HG03378 (cell line): ENCODE results near the gene GPR68.

Experiments used
- ATAC-seq: cut with Tn5 transposase; IDR thresholded peaks from one replicate; pipeline ENCODE4 v1.9.1; 2021; ENCODE audit warnings: mild to moderate bottlenecking, moderate library complexity; ENCODE audit not compliant: unreplicated experiment

GPR68 gene

GRCh38 chr14:91244501-91244901, at the start of gene GPR68:
TSS of gene GPR68 (minus strand) at chr14:91244704. CDS start at chr14:91235050, 9,654 bp downstream.
- no peak for ATAC-seq

GRCh38 chr14:91294153-91294552, 49.6 kb upstream of the GPR68 start:
- no peak for ATAC-seq

- ATAC-seq = no peak
Observed at GRCh38 chr14:91293281-91293680, 48.8 kb upstream of the GPR68 start.

- no peak for ATAC-seq
Observed at GRCh38 chr14:91292491-91292890, 48.0 kb upstream of the GPR68 start.

GRCh38 chr14:91291786-91292405, 47.4 kb upstream of the GPR68 start:
- ATAC-seq = no peak

- no peak for ATAC-seq
Observed at GRCh38 chr14:91290986-91291385, 46.5 kb upstream of the GPR68 start.

GRCh38 chr14:91289464-91289863, 45.0 kb upstream of the GPR68 start:
- no peak for ATAC-seq

- no peak for ATAC-seq
Observed at GRCh38 chr14:91288876-91289275, 44.4 kb upstream of the GPR68 start.

- no peak for ATAC-seq
Observed at GRCh38 chr14:91286530-91286937, 42.0 kb upstream of the GPR68 start.

- no peak for ATAC-seq
Observed at GRCh38 chr14:91284791-91285548, 40.5 kb upstream of the GPR68 start.

GRCh38 chr14:91284146-91284790, 39.8 kb upstream of the GPR68 start:
- ATAC-seq = no peak

GRCh38 chr14:91283666-91284065, 39.2 kb upstream of the GPR68 start:
- no peak for ATAC-seq

GRCh38 chr14:91282954-91283645, 38.6 kb upstream of the GPR68 start:
- no peak for ATAC-seq

GRCh38 chr14:91281346-91281745, 36.8 kb upstream of the GPR68 start:
- no peak for ATAC-seq

- ATAC-seq = no peak
Observed at GRCh38 chr14:91280129-91280528, 35.6 kb upstream of the GPR68 start.

- ATAC-seq = no peak
Observed at GRCh38 chr14:91279354-91279753, 34.9 kb upstream of the GPR68 start.

- ATAC-seq = no peak
Observed at GRCh38 chr14:91278383-91278715, 33.8 kb upstream of the GPR68 start.

- no peak for ATAC-seq
Observed at GRCh38 chr14:91277546-91278382, 33.3 kb upstream of the GPR68 start.

GRCh38 chr14:91274796-91275195, 30.3 kb upstream of the GPR68 start:
- ATAC-seq = no peak

GRCh38 chr14:91273885-91274273, 29.4 kb upstream of the GPR68 start:
- no peak for ATAC-seq
